GM19397 (cell line): ENCODE results near the gene SERPINB12.

Source experiments
- ATAC-seq: cut with Tn5 transposase; IDR thresholded peaks from one replicate; pipeline ENCODE4 v1.9.1; 2021; ENCODE audit warnings: mild to moderate bottlenecking, moderate library complexity; ENCODE audit not compliant: unreplicated experiment

Gene SERPINB12

DNA sequence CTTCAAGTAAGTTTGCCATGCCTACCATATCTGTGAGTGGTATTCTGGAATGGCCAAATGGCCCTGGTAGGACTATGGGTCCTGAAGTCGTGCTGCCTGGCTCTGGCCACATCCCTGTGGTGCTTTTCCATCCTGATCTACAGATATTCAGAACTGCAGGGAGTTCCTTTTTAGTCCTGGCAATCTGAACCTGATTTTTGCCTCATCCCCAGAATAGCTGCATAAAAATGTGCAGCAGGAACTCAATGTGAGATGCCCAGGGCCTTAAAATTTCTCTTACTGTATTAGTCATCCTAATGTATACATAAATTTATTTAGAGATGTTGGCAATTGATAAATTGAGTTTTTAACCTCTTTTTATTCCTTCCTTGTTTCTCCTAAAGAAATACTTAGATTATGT lies 50.3 kb downstream of the SERPINB12 start:
- ATAC-seq = no peak

DNA sequence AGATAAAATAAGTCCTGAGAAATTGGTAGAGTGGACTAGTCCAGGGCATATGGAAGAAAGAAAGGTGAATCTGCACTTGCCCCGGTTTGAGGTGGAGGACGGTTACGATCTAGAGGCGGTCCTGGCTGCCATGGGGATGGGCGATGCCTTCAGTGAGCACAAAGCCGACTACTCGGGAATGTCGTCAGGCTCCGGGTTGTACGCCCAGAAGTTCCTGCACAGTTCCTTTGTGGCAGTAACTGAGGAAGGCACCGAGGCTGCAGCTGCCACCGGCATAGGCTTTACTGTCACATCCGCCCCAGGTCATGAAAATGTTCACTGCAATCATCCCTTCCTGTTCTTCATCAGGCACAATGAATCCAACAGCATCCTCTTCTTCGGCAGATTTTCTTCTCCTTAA lies 54.8 kb downstream of the SERPINB12 start:
- no peak for ATAC-seq

DNA sequence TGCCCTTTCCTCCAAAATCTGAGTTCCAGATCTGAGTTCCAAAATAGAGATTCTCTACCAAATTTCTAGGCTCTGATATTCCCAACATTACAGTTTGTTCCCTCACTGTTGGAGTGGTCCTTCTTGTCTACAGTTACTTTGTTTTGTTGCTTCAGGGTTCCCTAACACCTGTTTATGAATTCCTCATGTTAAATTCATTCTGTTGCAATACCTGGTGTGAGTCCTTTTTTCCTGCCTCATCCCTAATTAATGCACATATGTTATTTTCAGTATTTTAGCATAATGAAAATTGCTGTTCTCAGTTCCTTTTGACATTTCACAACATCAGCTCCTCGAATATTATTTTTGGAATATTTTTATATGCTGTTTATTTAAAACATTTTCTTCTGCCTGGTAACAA lies 61.2 kb downstream of the SERPINB12 start:
- ATAC-seq = no peak

DNA sequence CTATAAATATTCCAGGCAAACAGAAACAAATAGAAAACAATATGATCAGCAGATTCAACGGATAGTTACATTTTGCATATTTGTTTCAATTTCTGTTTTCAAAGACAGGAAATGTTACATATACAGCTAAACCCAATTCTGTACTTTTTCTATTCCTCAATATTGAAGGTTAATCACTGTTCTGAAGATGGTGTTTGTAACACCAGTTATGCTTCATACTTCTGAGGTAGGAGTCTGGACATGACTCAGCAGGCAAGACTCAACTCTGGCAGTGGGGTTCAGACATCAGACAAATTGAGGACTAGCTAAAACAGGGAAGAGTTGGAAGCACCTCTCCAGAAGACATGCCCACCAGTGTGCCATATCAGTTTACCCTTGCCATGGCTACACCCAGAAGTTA lies 61.6 kb downstream of the SERPINB12 start:
- peak; percentile 83 for ATAC-seq

DNA sequence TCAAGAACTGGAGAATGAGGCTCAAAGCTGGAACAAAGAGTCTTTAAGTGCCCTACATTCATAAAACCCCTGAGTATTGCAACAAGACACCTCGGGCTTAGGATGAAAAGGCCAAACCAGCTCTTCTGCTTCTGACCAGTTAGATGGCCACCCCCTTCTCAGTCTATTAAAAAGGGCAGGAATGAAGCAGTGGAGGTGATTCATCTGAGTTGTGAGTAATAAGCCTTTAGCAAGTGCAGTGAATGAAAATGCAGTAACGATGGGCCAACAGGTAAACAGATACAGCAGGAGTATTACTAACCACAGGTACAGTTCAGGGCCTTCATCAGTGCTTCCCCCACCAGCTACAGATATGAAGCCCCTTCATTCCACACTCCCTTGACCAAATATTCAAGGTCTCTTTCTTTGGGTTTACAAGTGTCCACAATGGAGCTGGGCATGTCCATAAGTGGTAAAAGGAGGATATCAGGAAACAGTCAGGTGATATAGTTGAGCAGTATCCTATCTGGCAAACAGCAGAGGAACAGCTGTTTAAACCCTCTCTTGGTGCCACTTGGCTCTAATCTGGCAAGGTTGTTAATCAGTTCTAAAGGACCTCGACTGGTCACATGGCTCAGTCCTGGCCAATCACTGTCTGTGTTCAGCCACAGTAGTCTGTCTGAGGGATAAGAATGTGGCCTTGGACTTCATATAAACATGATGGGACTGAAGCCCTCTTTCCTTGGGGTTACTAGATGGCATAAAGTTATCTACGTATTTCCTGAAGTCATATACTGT lies 62.8 kb downstream of the SERPINB12 start:
- no peak for ATAC-seq

DNA sequence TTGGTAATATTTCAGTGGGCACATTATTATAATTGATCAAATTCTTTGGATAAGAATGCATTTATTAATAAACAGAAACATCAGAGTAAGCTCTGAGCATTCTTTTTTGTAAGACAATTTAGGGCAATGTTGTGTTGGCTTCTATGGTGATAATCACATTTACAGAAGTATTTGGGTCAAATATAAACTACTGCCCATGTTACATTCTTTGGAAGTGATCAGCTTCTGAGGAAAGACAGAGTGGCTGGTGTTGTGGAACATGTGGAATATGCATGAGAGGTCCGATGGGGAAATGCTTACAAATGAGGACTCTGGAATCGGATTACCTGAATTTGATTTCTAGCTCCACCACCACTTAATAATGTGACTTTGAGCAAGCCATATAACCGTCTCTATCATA lies 64.4 kb downstream of the SERPINB12 start:
- ATAC-seq = no peak

DNA sequence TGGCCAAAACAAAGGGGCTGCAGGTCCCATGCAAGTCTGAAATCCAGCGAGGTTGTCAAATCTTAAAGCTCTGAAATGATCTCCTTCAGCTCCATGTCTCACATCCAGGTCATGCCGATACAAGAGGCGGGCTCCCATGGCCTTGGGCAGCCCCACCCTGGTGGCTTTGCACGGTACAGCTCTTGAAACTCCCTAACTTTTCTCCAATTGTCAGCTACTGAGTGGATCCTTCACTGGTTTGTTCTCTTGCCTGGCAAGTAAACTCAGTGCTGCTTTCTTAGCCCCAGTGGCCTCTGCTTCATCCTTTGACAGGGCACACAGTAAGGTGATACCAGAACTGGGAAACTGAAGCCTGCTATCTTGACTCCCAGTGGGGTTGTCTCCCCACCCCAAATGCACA lies 71.3 kb downstream of the SERPINB12 start:
- no peak for ATAC-seq

DNA sequence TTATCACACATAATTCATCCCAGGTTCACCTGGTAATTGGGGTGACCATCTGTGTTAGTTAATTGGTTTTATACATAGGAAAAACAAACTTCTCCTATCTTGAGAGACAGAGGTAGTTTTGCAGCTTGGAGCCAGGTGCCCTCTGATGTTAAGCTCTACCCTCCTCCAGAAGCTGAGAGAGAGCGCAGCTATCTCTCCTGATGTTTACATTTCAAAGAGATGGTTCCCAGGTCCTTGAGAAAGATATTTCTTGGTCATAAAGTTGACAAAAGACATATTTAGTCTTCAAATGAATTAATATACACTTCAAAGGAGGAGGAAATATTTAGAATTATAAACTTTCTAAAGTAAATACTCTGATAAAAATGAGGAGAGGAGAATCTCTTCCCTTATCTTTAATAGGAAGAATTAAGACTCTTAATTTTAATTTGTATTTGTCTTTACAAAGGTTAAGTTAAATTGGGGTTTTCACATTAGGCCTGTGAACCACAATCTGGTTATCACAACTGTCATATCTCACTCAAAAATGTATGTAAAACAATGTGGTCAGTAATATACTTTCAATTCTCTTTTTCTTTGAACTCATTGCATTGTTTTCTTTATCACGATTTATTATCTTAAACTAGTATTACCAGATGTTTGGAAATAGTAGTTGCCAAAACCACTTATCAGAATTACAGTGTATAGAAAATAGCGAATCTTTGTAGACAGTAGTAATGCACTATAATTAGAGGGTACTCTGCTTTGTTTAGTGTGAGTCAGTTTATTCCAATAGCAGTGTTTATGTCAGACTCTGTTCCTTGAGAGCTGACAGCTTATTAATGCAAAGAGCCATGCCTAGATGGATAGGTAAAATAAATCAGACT lies 75.1 kb downstream of the SERPINB12 start:
- no peak for ATAC-seq

DNA sequence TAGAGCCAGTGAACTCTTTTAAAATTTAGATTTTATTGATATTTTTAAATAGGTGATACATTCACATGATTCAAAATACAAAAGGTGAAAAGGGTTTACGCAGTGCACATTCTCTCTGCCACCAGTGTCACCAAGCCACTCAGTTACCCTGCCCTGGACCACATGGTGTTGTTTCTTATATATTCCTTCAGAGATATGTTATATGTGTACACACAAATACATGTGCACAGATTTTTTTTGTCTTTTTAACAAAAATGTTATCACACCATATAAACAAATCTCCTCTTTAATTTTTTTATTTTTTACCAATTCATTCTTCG lies 75.7 kb downstream of the SERPINB12 start:
- no peak for ATAC-seq
